Measurements from ENCODE around the gene OGG1.
A peak's percentile ranks its signal among the peaks of the same experiment; 100 is the strongest.

DNA sequence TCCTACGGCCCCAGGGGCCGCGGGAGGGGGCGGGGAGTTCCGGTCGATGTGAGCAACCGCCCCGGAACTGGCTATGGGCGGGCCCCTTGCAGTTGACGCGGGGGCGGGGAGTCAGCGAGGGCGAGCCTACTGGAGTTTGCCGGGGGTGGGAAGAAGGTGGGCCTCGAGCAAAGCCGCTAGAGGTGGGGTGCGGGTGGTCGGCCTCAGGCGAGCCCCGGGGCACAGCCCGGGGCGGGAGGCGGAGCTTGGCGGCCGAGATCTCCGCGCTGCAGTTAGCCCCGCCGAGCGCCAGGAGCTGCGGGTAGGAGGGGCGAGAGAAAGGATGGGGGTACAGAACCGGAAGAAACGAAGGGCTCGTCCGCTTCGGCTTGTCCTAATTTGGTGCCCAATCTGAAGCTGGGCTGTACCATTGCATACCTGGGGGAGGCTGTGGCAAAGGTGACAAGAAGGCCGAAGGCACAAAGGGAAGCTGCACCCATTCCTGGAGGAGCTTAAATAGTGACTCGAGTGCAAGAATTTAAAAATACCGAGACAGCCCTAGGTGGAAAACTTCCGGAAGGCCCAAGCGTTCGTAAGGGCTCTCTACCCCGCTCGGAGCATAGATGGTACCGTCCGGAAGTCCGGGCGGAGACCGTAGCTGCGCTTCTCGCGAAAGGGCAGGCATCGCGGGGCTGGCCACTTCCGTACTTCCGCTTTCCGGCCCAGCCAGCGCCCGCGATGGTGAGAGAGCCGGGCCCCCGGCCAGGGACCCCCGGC lies 42.8 kb downstream of the OGG1 start, which contains the start of the genes ARPC4 and TADA3:
- TF ChIP-seq, protein P1, sequence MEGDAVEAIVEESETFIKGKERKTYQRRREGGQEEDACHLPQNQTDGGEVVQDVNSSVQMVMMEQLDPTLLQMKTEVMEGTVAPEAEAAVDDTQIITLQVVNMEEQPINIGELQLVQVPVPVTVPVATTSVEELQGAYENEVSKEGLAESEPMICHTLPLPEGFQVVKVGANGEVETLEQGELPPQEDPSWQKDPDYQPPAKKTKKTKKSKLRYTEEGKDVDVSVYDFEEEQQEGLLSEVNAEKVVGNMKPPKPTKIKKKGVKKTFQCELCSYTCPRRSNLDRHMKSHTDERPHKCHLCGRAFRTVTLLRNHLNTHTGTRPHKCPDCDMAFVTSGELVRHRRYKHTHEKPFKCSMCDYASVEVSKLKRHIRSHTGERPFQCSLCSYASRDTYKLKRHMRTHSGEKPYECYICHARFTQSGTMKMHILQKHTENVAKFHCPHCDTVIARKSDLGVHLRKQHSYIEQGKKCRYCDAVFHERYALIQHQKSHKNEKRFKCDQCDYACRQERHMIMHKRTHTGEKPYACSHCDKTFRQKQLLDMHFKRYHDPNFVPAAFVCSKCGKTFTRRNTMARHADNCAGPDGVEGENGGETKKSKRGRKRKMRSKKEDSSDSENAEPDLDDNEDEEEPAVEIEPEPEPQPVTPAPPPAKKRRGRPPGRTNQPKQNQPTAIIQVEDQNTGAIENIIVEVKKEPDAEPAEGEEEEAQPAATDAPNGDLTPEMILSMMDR (IDR thresholded peaks at IDR 0.05): peak in 2 of 12 donors; percentile 18 to 19
- peak in 1 of 2 donors; percentile 66 for TF ChIP-seq POLR2A (IDR thresholded peaks at IDR 0.05)
